IMR-90 (cell line): ENCODE data around the gene XPC. TPM values are rescaled to one million over a fixed set of nuclear protein-coding genes. Genes with fewer than 3 reads are reported as not detected.

Experiments
- ATAC-seq: fragments of 200-7000 bp; cut with Tn5 transposase; 2 replicates; pipeline ENCODE4 v1.9.1; 2020; ENCODE audit warnings: low read depth, mild to moderate bottlenecking, moderate library complexity
- BruUV-seq: library from RNA; stranded (reverse); fragments of 400-500 nt; replicated peaks from 2 replicates; lab custom pipeline; 2021; lab: Mats Ljungman, UMichigan
- CTCF ChIA-PET: fragments of 300-600 bp; formaldehyde crosslinking; extraction: SDS; loops from one replicate; lab custom pipeline; 2021; ENCODE audit warnings: antibody characterized with exemption; lab: Yijun Ruan, JAX
- POLR2A ChIA-PET: fragments of 300-600 bp; sonication (Branson Sonifier 250); formaldehyde crosslinking; loops from one replicate; lab custom pipeline; 2022; ENCODE audit warnings: antibody characterized with exemption; ENCODE audit not compliant: unreplicated experiment; lab: Charles Lee
- DNase-seq: peaks from one replicate; pipeline ENCODE4 v3.0.0; 2013
- H2AFZ ChIP-seq: replicated peaks from 2 replicates; pipeline ENCODE3; 2013; ENCODE audit warnings: low read length, mild to moderate bottlenecking; ENCODE audit not compliant: poor library complexity
- H2AK5ac ChIP-seq: 2 replicates; pipeline ENCODE4 v1.6.1; 2013; ENCODE audit warnings: low read depth, low read length, inconsistent platforms
- H2AK9ac ChIP-seq: replicated peaks from 2 replicates; pipeline ENCODE3; 2013; ENCODE audit warnings: mild to moderate bottlenecking, low read depth, low read length, moderate library complexity; ENCODE audit not compliant: poor library complexity
- H2BK120ac ChIP-seq: 2 replicates; pipeline ENCODE4 v1.6.1; 2013; ENCODE audit warnings: low read depth, low read length, inconsistent platforms
- H2BK15ac ChIP-seq: 3 replicates; pipeline ENCODE4 v1.6.1; 2013; ENCODE audit warnings: low read depth, low read length, inconsistent platforms
- H2BK20ac ChIP-seq: 2 replicates; pipeline ENCODE4 v1.6.1; 2013; ENCODE audit warnings: low read depth, mild to moderate bottlenecking, inconsistent platforms, low read length, moderate library complexity
- H2BK5ac ChIP-seq: 2 replicates; pipeline ENCODE4 v1.6.1; 2013; ENCODE audit warnings: mild to moderate bottlenecking, low read depth, low read length, inconsistent platforms; ENCODE audit not compliant: poor library complexity, severe bottlenecking
- H3K14ac ChIP-seq: replicated peaks from 2 replicates; pipeline ENCODE4 v1.6.1; 2013; ENCODE audit warnings: low read depth, low read length, inconsistent platforms
- H3K18ac ChIP-seq: 2 replicates; pipeline ENCODE4 v1.6.1; 2013; ENCODE audit warnings: low read depth, low read length, control low read depth
- H3K23ac ChIP-seq: 2 replicates; pipeline ENCODE4 v1.6.1; 2013; ENCODE audit warnings: low read depth, low read length, inconsistent platforms
- H3K27ac ChIP-seq: 2 replicates; pipeline ENCODE4 v1.5.1; 2013; ENCODE audit warnings: mild to moderate bottlenecking, control low read depth, low read length; ENCODE audit not compliant: insufficient read depth
- H3K27me3 ChIP-seq: 2 replicates; pipeline ENCODE4 v1.6.1; 2013; ENCODE audit warnings: low read length; ENCODE audit not compliant: control insufficient read depth, insufficient read depth
- H3K36me3 ChIP-seq: 2 replicates; pipeline ENCODE4 v1.6.1; 2013; ENCODE audit warnings: low read length, mixed read lengths; ENCODE audit not compliant: control insufficient read depth, insufficient read depth
- H3K4ac ChIP-seq: 2 replicates; pipeline ENCODE4 v1.6.1; 2013; ENCODE audit warnings: low read depth, low read length, inconsistent platforms
- H3K4me1 ChIP-seq: 2 replicates; pipeline ENCODE4 v1.6.1; 2013; ENCODE audit warnings: low read length, mixed read lengths; ENCODE audit not compliant: control insufficient read depth, insufficient read depth
- H3K4me2 ChIP-seq: 2 replicates; pipeline ENCODE4 v1.6.1; 2013; ENCODE audit warnings: low read depth, mild to moderate bottlenecking, control low read depth, low read length, moderate library complexity
- H3K4me3 ChIP-seq: 2 replicates; pipeline ENCODE4 v1.5.1; 2013; ENCODE audit warnings: low read depth, mild to moderate bottlenecking, control low read depth, low read length, moderate library complexity; ENCODE audit not compliant: insufficient read depth
- H3K56ac ChIP-seq: 2 replicates; pipeline ENCODE4 v1.6.1; 2013; ENCODE audit warnings: low read length, inconsistent platforms; ENCODE audit not compliant: insufficient read depth; ENCODE audit errors: extremely low read depth
- H3K79me1 ChIP-seq, 2 experiments: 2 replicates each; pipeline ENCODE4 v1.6.1; 2013; ENCODE audit warnings: low read length in 2 of 2, inconsistent platforms in 1 of 2, low read depth in 1 of 2
- H3K9ac ChIP-seq: 2 replicates; pipeline ENCODE4 v1.6.1; 2013; ENCODE audit warnings: low read depth, low read length, control low read depth
- H3K9me1 ChIP-seq: 2 replicates; pipeline ENCODE4 v1.6.1; 2013; ENCODE audit warnings: low read length, inconsistent platforms; ENCODE audit not compliant: insufficient read depth
- H3K9me3 ChIP-seq: 2 replicates; pipeline ENCODE4 v1.6.1; 2013; ENCODE audit warnings: low read length; ENCODE audit not compliant: control insufficient read depth, insufficient read depth
- H4K20me1 ChIP-seq: 2 replicates; pipeline ENCODE4 v1.6.1; 2013; ENCODE audit warnings: low read length, inconsistent platforms; ENCODE audit not compliant: insufficient read depth
- H4K5ac ChIP-seq: 2 replicates; pipeline ENCODE4 v1.6.1; 2013; ENCODE audit warnings: mild to moderate bottlenecking, low read depth, low read length, control low read depth
- H4K8ac ChIP-seq, 2 experiments: 2 replicates each; pipeline ENCODE4 v1.6.1; 2013; ENCODE audit warnings: low read depth in 2 of 2, low read length in 2 of 2, control low read depth in 1 of 2, inconsistent platforms in 1 of 2
- H4K91ac ChIP-seq: 2 replicates; pipeline ENCODE4 v1.6.1; 2013; ENCODE audit warnings: low read depth, low read length, inconsistent platforms; ENCODE audit not compliant: insufficient read depth
- CHD1 ChIP-seq: IDR thresholded peaks from 2 replicates; pipeline ENCODE4 v1.6.1; 2012; ENCODE audit warnings: low read depth, low read length, improper control_type of control experiment
- RAD21 ChIP-seq: IDR thresholded peaks from 2 replicates; pipeline ENCODE4 v1.6.1; 2012; ENCODE audit warnings: low read length, improper control_type of control experiment
- RCOR1 ChIP-seq: IDR thresholded peaks from 2 replicates; pipeline ENCODE4 v1.6.1; 2012; ENCODE audit warnings: mild to moderate bottlenecking, low read length, improper control_type of control experiment; ENCODE audit not compliant: insufficient replicate concordance
- SMC3 ChIP-seq: fragments of 150-350 bp; IDR thresholded peaks from 2 replicates; pipeline ENCODE4 v1.6.1; 2016; ENCODE audit warnings: low read depth, mild to moderate bottlenecking, antibody characterized with exemption, low read length, moderate library complexity
- whole genome bisulfite sequencing, 2 experiments: methylation state at CpG; one replicate each; pipeline versions ENCODE4 v1.1.5 to v1.1.7; 2013; ENCODE audit warnings: missing lambda C conversion rate in 2 of 2; ENCODE audit not compliant: insufficient read length in 1 of 2; ENCODE audit errors: extremely low coverage in 2 of 2; 5-methylcytosine and 5-hydroxymethylcytosine counted together
- dilution Hi-C: fragments of 300-500 bp; cut with HindIII; formaldehyde crosslinking; loops from one replicate; pipeline ENCODE4 v1.14.3; 2018; ENCODE audit warnings: low sequenced_read_pairs; ENCODE audit not compliant: unreplicated experiment
- in situ Hi-C: fragments of 300-500 bp; cut with MboI; formaldehyde crosslinking; loops from 3 replicates; pipeline ENCODE4 v1.14.3; 2019; ENCODE audit warnings: low sequenced_read_pairs, inconsistent platforms, mixed read lengths
- intact Hi-C: fragments of 100-400 bp; cut with micrococcal nuclease; formaldehyde crosslinking; loops from 2 replicates; pipeline ENCODE4 v1.10.0; 2022
- polyA plus RNA-seq, 3 experiments: library from polyadenylated mRNA; depleted of rRNA; stranded (reverse); fragments of >200 nt; gene quantifications; 2 replicates each; pipeline ENCODE4 v1.2.3, GENCODE V29; 2012; ENCODE audit warnings: low replicate concordance in 1 of 3
- total RNA-seq: library from RNA; depleted of rRNA; stranded (reverse); fragments of >200 nt; gene quantifications from 2 replicates; pipeline ENCODE4 v1.2.3, GENCODE V29; 2012
- TF ChIP-seq, protein P1 (sequence below): conservative IDR thresholded peaks from 2 replicates; pipeline ENCODE4 v1.5.1; 2012; ENCODE audit warnings: mild to moderate bottlenecking, low read depth, low read length, improper control_type of control experiment

XPC gene
- total and polyA plus RNA-seq, 2 of the 4 experiments (the other 2 are of a cell fraction), result 30.9 to 48.8 TPM

GRCh38 chr3:14113965-14114635, 64.3 kb downstream of the XPC start:
- ChIA-PET POLR2A (no interaction called here), CTCF (interaction anchor here (1.1 kb wide), 1 partner anchor 218 kb away, joined by 3 read pairs; no protein-coding TSS in a partner anchor)
- Histone ChIP-seq H2AK9ac (no peak overlapping the region), H4K20me1 (no peaks in the 10 kb centered on the region), H4K91ac (no peak overlapping the region), H4K8ac (no peak overlapping the region), H2BK15ac (no peak overlapping the region), H3K4me3 (no peak overlapping the region), H3K27me3 (no peaks in the 10 kb centered on the region), H3K4me2 (no peak overlapping the region), H3K27ac (no peak overlapping the region), H3K56ac (no peak overlapping the region), H2BK20ac (no peak overlapping the region), H3K4me1 (peaks cover 6% of the 10 kb centered on the region; the same call in 1 of the 2 replicates), H3K36me3 (peaks cover 20% of the 10 kb centered on the region), H3K23ac (no peak overlapping the region), H2BK120ac (no peak overlapping the region), H3K9ac (no peak overlapping the region), H2BK5ac (no peak overlapping the region), H3K14ac (no peak overlapping the region), H3K18ac (no peak overlapping the region), H3K9me1 (peaks cover 16% of the 10 kb centered on the region; the same call in 1 of the 2 replicates), H3K9me3 (no peaks in the 10 kb centered on the region), H2AFZ (peak overlapping the region; percentile 46), H2AK5ac (no peak overlapping the region), H4K5ac (no peak overlapping the region), H3K79me1 (peaks cover 13 to 16% of the 10 kb centered on the region in 2 experiments; a peak in 3 of 4 replicates), H3K4ac (no peak overlapping the region)
- DNase-seq (no peak), ATAC-seq (no peak)
- no TSS peak for BruUV-seq
- 60% methylated on average over 4 of the region's 7 CpGs; no CpG with 5 or more reads in 1 of the 2 experiments for WGBS, 2 experiments
- peak; percentile 29; the same call in 1 of the 2 replicates for TF ChIP-seq SMC3
- TF ChIP-seq, protein P1, sequence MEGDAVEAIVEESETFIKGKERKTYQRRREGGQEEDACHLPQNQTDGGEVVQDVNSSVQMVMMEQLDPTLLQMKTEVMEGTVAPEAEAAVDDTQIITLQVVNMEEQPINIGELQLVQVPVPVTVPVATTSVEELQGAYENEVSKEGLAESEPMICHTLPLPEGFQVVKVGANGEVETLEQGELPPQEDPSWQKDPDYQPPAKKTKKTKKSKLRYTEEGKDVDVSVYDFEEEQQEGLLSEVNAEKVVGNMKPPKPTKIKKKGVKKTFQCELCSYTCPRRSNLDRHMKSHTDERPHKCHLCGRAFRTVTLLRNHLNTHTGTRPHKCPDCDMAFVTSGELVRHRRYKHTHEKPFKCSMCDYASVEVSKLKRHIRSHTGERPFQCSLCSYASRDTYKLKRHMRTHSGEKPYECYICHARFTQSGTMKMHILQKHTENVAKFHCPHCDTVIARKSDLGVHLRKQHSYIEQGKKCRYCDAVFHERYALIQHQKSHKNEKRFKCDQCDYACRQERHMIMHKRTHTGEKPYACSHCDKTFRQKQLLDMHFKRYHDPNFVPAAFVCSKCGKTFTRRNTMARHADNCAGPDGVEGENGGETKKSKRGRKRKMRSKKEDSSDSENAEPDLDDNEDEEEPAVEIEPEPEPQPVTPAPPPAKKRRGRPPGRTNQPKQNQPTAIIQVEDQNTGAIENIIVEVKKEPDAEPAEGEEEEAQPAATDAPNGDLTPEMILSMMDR, result 0 out of 2 replicates have a peak, but pooled peaks have one; percentile 11
- no peak for TF ChIP-seq CHD1
- TF ChIP-seq RCOR1, result no peak
- TF ChIP-seq RAD21, result no peak
- in situ Hi-C loops (loop anchor here (25.0 kb wide), 2 partner anchors 227 to 627 kb away; partner anchors contain the start of genes HDAC11 and WNT7A), dilution Hi-C loops (no loop called here), intact Hi-C loops (no loop called here)
